HG03460 (cell line): ENCODE results near the gene TNKS2.

ENCODE experiments used
- ATAC-seq: cut with Tn5 transposase; IDR thresholded peaks from one replicate; pipeline ENCODE4 v1.9.1; 2021; ENCODE audit not compliant: unreplicated experiment

The TNKS2 gene

DNA sequence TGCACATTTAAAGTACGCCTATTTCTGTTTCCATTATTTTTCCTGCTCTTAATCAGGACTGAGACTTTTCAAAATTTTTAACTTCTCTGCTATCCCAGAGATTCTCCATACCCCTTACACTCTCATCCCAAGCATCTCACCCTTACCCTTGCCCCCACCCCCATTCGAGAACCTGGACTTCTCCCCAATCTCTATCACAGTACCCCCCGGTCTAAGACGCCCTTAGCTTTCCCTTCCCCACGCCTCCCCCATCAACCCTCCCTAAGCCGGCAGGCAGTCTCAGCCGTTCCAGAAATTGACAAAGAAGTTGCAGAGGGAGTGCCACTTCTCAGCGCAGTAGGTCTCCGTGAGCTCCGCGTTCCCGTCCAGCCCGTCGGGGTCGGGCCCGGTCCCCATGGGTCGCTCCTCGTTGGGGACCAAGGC lies 109.7 kb downstream of the TNKS2 start:
- ATAC-seq, result peak; percentile 21

DNA sequence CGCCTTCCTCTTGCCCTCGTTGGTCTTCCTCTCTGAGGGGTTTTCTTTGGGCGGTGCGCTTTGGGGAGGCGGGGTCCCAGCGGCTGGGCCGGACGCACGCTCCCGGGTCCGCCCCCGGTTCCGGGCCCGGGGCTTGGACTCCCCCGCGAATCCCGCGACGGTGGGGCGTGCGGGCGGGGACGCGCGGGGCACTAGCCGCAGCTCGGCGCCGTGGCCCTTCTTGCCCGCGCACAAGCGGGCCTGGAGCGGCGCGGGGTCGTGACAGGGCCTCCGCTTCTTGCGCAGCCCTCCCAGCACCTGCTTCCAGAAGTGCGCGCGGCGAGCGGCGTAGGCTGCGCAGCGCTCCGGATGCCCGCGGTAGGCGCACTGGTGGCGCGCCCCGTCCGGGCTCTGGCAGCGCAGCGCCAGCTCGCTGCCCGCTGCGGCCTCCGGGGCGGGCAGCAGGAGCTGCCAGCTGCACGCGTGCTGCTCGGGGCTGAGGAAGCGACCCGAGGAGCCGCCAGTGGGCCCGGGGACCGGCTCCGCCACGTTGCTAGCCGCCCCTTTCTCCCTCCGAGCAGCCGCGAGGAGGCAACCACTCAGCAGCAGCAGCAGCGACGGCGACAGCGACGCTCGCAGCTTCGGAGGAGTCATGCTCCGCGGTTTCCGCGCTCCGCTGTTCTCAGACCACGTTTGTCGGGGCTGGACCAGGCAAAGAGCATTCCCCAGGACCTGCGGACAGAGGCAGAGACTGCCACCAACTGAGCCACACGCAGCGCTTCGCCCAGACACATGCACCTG lies 110.3 kb downstream of the TNKS2 start:
- peak; percentile 92 for ATAC-seq

DNA sequence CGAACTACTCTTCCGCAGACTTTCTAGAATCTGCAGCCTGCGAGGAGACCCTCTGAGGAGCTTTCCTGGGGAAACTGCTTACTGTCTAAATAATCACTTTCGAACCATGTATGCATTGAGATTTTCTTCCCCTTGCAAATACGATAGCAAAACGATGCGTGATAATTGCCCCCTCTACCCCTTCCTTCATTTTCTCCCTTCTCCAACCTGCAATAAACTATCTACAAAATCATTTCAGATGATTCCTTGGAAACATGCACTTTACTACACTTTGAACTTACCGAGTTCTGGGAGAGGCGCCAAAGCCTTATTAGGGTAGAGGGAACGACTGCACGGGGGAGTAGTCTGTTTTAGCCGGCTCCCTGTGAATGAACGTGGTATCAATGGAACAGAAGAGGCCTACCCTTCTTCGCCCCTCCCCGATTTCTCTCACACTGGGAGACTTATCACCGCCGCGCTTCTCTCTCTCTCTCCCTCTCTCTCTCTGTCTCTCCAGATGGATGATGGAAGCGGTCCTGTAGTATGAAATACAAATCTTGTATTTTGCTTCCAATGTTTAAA lies 111.0 kb downstream of the TNKS2 start, which contains the start of gene FGFBP3:
Gene FGFBP3 (minus strand): TSS at position 370 of the 561 bp plus-strand sequence. CDS start 517 bp downstream, outside the sequence.
- ATAC-seq, result no peak

DNA sequence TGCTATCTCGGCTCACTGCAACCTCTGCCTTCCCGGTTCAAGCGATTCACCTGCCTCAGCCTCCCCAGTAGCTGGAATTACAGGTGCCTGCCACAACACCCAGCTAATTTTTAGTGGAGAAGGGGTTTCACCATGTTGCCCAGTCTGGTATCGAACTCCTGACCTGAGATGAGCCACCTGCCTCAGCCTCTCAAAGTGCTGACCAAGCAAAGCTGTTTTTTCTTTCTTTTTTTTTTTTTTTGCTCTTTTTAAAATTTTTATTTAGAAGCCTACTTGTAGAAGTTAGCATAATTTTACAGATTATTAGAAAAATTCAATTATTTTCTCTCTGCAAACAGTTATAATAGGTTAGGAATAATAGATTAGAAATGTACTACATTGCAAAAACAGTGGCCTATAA lies 112.2 kb downstream of the TNKS2 start:
- ATAC-seq, result no peak
